GM12892 (cell line): ENCODE results near the gene PTPRH.

ENCODE experiments used
- POLR2A ChIP-seq: IDR thresholded peaks from 2 replicates; pipeline ENCODE4 v1.6.1; 2011; ENCODE audit warnings: low read depth, low read length, control low read depth
- POLR2AphosphoS5 ChIP-seq: IDR thresholded peaks from 2 replicates; pipeline ENCODE4 v1.6.1; 2011; ENCODE audit warnings: low read depth, low read length, control low read depth
- TAF1 ChIP-seq: IDR thresholded peaks from 2 replicates; pipeline ENCODE4 v1.6.1; 2011; ENCODE audit warnings: low read depth, mild to moderate bottlenecking, control low read depth, low read length, borderline replicate concordance

DNA sequence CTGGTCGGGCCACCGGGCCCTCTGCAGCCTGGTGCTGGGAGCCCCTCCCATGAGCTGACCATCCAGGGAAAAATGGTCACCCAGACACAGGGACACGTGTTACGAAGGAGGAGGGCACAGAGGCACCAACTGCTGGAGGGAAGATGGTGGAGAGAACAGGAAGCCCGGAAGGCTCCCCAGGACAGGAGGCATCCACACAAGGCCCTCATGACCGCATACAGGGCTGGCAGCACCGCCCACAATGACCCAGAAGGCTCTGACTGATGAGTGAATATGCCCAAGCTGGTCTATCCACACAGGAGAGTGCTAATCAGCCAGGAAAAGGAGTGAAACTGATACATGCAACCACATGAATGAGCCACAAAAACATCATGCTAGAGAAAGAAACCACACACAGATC, 33.2 kb upstream of the PTPRH start:
- no peak for TF ChIP-seq POLR2A
- no peak for TF ChIP-seq POLR2AphosphoS5
- no peak for TF ChIP-seq TAF1
